Measurements from ENCODE around the gene CDX1.

CDX1 gene

GRCh38 chr5:150146862-150147601, 19.5 kb upstream of the CDX1 start:
- DNase-seq: no peak

- no peak for DNase-seq
Measured at GRCh38 chr5:150147670-150148069, 18.9 kb upstream of the CDX1 start.

- no peak for DNase-seq
Measured at GRCh38 chr5:150148117-150148927, 18.3 kb upstream of the CDX1 start.

- DNase-seq: no peak
Measured at GRCh38 chr5:150149618-150150017, 17.0 kb upstream of the CDX1 start.

GRCh38 chr5:150152636-150153462, 13.7 kb upstream of the CDX1 start:
- no peak for DNase-seq

GRCh38 chr5:150153483-150153882, 13.1 kb upstream of the CDX1 start:
- DNase-seq: no peak

DNA sequence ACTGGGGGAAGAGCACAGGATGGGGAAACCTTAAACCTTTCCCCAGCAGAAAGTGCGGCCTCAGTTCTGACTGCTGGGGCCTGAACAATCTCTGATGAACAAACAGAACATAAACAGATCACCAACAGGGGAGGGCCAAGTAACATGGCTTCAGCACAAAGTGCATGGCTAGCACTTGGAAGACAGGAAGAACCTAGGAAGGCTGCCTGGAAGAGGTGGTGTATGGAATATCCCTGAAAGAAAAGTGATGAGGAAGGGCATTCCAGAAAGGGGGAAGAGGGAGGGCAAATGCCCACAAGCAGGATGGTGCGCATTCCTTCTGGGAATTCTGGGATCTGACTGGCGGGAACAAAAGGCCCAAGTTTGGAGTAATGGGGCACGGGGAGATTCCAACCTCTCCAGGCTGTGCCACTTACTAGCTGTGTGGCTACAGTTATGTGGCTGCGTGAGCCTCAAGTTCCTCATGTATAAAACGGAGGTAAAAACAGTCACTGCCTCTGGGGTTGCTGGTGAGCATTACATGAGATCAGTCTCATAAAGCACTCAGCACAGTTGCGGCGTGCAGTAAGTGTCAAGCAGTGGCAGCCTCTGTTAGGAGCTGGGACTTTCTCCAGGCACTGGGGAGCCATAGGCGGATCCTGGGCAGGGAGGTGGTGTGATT, 12.5 kb upstream of the CDX1 start:
- DNase-seq: no peak

- no peak for DNase-seq
Measured at GRCh38 chr5:150154618-150155128, 11.9 kb upstream of the CDX1 start.

DNA sequence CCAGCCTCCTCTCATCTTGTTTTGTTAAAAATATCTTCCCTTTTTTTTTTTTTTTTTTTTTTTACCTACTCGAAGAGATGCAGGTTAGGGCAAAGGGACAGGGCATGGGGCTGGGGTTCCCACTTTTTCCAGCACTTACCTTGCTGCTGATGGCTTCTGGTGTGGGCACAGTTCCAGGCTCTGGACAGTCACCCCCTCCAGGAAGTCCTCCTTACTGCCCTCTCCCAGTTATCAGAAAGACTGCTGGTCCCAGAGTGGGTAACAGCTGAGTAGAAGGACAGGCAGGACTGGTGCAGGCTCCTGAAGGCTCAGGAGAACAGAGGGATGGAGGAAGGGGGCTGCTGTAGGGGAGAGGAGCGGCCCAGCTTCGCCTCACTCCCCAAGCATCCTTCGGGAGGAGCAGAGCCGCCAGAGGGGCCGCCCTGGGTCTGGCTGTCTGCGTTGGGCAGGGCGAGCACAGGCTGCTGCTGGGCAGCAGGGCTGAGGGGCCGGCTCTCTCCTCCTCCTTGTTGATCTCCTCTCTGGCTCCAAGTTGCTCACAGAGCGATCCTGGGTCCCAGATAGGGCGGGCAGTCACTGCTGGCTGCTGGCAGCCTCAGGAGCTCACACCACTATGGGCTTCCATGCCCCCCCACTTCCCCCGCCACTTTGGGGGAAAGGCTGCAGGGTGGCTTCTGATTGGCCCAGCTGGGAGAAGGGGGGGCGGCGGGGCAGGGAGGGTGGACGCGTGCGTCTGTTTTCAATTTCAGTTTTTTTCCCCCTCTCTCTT, 11.1 kb upstream of the CDX1 start, which contains the start of gene PDGFRB:
TSS of gene PDGFRB (minus strand) at position 588 of the 769 bp plus-strand sequence. CDS start 18,798 bp downstream, outside the sequence.
- no peak for DNase-seq

GRCh38 chr5:150156027-150156368, 10.6 kb upstream of the CDX1 start:
- DNase-seq: no peak

DNA sequence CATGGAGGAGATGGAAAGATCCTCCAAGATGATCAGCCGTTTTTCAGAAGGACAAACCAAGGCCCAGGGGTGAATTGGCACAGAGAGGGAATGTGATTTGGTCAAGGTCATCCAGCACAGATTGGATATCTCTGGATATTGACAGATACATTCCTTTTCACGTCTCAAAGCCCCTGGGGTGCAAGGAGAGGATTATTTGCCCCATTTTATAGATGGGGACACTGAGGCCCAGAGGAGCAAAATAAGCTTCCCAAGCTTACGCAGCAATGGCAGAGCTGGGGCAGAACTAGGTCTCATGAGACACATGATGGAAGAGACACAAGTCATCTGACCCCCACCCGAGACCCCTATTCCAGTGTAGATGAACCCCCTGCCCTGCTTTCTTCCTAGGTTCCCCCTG, 10.0 kb upstream of the CDX1 start:
- no peak for DNase-seq

DNA sequence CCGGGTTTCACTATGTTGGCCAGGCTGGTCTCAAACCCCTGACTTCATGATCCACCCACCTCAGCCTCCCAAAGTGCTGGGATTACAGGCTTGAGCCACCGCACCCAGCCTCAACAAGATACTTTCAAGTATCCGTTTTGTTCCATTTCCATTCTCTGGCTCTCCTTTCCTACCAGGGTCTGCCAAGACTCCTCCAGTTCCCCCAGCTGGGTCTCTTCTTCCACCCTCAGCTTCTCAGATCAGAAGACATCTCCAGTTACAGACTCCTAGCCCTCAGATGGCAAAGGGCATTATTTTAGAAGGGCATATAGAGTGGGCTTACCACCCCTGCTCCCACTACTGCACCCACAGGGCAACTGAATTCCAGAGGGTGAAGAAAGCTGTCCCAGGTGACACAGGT, 9.4 kb upstream of the CDX1 start:
- no peak for DNase-seq

GRCh38 chr5:150158170-150158949, 8.2 kb upstream of the CDX1 start:
- no peak for DNase-seq

- DNase-seq: no peak
Measured at GRCh38 chr5:150159031-150159430, 7.5 kb upstream of the CDX1 start.

- DNase-seq: no peak
Measured at GRCh38 chr5:150159741-150160179, 6.8 kb upstream of the CDX1 start.

DNA sequence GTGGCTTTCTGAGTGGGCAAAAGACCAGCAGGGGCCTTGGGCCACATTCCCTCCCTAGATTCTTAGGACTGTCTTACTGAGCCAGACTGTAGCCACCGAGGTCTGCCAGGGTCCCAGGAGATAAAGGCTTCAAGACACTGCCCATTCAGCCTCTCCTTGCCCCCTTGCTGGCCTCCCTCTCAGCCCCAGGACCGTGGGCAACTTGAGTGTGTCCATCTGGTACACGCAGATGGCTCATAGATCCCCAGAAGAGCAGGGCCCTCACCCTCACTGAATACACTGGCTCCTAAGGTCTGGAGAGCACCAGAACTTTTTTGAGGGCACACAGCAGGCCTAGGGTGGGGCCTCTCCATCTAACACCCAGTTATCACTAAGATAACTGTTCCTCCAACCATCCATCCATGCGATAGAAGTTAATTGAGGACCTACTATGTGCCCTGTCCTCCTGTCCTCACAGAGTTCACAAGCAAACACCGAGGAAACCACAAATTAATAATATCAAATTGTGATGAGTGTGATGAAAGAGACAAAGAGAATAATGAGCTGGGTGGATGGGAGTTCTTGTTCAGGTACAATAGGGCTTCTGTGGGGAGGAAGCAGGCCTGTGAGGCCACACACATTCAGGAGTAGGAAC, 6.0 kb upstream of the CDX1 start:
- no peak for DNase-seq

DNA sequence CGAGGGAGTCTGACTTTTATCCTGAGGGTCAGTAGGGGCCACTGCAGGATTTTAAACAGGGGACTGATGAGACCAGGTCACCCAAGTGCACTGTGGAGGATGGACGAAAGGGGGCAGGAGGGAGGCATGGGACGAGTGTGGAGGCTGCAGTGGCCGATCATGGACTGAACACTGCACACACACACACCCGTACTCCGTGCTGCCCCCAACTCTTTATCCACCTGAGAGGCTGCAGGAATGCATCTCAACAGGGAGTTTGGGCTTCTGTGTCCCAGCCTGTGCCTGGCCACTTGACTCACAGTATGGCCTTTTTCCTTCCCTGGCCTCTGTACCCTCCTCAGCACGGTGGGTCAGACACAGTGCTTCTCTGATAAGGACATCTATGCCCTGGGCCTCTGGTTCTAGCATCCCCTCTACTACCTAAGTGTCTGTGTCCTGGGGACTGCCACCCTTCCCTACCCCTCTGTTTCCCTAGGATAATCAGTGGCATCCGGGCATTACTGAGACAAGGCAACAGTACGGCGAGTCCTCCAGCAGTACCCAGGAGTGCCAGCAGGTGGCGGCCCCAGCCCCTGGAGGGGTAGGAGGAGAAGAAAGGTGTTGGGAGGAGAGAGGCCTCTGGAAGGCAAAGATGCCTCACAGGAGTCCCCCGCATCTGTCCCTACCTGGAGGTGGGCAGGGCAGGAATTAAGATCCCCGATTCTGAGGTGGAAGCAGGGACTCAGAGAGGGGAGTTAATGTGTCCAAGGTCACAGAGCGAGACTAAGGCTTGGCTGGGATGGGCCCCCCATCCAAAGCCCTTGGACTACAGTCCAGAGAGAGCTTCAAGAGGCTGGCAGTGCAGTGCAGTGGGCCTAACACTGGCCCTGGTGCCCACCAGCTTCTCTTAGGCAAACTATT, 5.1 kb upstream of the CDX1 start:
- DNase-seq: no peak

- no peak for DNase-seq
Measured at GRCh38 chr5:150162142-150162513, 4.5 kb upstream of the CDX1 start.

DNA sequence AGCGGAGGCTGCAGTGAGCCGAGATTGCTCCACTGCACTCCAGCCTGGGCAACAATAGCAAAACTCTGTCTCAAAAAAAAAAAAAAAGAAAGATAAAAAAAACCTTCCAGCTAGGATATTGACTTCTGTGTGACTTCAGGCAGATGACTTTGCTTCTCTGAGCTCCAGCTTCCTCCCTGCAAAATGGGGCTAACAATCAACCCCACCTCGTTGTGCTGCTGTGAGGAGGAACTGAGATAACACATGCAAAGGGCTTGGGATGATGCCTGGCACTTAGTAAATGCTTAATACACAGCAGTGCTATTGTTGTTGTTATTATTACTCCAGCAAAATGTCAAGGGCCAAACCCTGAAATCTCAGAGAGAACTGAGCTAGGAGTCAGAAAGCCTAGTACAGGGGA, 3.5 kb upstream of the CDX1 start:
- no peak for DNase-seq
